Epithelial cell of esophagus (primary cell): ENCODE measurements around the gene MR1.

ENCODE experiments used
- DNase-seq: peaks from one replicate; pipeline ENCODE4 v3.0.0; 2010; ENCODE audit warnings: low read depth
- H3K4me3 ChIP-seq: 2 replicates; pipeline ENCODE4 v1.5.1; 2011; ENCODE audit warnings: mild to moderate bottlenecking, low read length, control low read depth
- CTCF ChIP-seq: IDR thresholded peaks from 2 replicates; pipeline ENCODE4 v1.5.1; 2011; ENCODE audit warnings: low read depth, mild to moderate bottlenecking, low read length, control low read depth, inconsistent platforms; ENCODE audit not compliant: insufficient read depth; ENCODE audit errors: missing control alignments

Gene MR1

GRCh38 chr1:181016563-181016962 is 17.2 kb upstream of the MR1 start:
- H3K4me3 ChIP-seq = no peak overlapping the region
- DNase-seq = peak; percentile 63
- TF ChIP-seq CTCF = no peak

GRCh38 chr1:181018901-181019681 is 14.7 kb upstream of the MR1 start:
- H3K4me3 ChIP-seq = no peak overlapping the region
- DNase-seq = peak; percentile 16
- TF ChIP-seq CTCF = no peak

GRCh38 chr1:181021159-181021558 is 12.6 kb upstream of the MR1 start:
- no peak for TF ChIP-seq CTCF
- DNase-seq = no peak
- peak overlapping the region; percentile 95 for H3K4me3 ChIP-seq

- DNase-seq = peak; percentile 91
- H3K4me3 ChIP-seq = peak overlapping the region; percentile 95
- TF ChIP-seq CTCF = no peak
Observed at GRCh38 chr1:181021811-181022434, 11.9 kb upstream of the MR1 start.

DNA sequence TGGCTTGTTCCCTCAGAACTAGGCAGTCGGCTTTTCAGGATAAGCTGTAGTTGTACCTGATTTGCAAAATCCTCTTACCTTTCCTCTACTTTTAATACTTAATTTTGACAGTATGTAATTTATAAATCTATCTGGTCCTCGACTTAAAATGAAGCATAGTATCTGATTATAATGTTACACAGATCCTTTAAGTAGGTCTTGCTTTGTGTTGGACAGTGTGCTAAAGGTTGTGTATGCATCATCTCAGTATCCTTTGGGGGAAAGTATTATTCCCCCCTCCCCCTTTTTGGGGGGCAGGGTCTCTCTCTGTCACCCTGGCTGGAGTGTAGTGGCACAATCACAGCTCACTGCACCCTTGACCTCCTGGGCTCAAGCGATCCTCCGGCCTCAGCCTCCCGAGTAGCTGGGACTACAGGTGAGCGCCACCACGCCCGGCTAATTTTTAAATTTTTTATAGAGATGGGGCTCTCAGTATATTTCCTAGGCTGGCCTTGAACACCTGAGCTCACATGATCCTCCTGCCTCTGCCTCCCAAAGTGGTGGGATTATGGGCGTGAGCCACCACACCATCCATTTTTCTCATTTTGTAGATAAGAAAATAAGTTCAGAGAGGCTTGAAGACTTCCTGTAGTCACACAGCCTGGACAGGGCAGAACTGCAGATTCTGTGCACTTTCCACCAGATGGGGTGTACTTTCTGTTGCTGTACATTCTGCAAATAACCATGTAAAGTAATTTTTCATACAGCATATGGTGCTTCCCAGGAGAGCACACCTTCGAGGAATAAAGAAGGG is 10.3 kb upstream of the MR1 start:
- TF ChIP-seq CTCF = no peak
- no peak for DNase-seq
- H3K4me3 ChIP-seq = peak overlapping the region; percentile 23

DNA sequence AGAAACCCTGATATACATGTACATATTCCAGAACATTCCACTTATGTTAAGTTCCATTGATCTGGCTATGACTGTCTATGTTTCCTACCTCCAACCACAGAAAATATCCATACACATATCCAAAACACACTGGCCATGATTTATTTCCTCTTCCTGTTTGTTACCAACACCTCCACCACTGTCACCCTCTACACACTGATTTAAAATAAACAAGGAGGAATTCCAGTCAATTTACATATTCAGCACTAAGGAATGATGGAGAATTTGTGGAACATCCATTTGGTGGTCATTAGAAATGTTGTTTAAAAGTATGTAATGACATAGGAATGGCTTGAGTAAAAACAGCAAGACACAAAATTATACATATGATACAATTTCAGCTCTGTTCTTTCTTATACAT is 5.6 kb upstream of the MR1 start:
- no peak for DNase-seq
- H3K4me3 ChIP-seq = no peak overlapping the region
- TF ChIP-seq CTCF = no peak
